Myocyte (in vitro differentiated cells): ENCODE results near the gene GUCY2D. TPM values are rescaled to one million over a fixed set of nuclear protein-coding genes. Genes with fewer than 3 reads are reported as not detected.

Experiments used
- DNase-seq: peaks from one replicate; pipeline ENCODE4 v3.0.0-alpha.2; 2012; ENCODE audit warnings: low read depth
- total RNA-seq: library from RNA; depleted of rRNA; stranded (reverse); fragments of >200 nt; gene quantifications from 2 replicates; pipeline ENCODE4 v1.2.3, GENCODE V29; 2014

Gene GUCY2D
- total RNA-seq, 1 donor from 2014 or later, result not detected

GRCh38 chr17:8062807-8063483, 60.5 kb downstream of the GUCY2D start:
- no peak for DNase-seq

GRCh38 chr17:8063761-8064534, 61.5 kb downstream of the GUCY2D start:
- no peak for DNase-seq

- no peak for DNase-seq
Measured at GRCh38 chr17:8064561-8065019, 62.2 kb downstream of the GUCY2D start.

- no peak for DNase-seq
Measured at GRCh38 chr17:8066841-8067775, 64.7 kb downstream of the GUCY2D start.

- DNase-seq, result no peak
Measured at GRCh38 chr17:8067806-8068205, 65.4 kb downstream of the GUCY2D start.

GRCh38 chr17:8068736-8069586, 66.5 kb downstream of the GUCY2D start:
- peak; percentile 28 for DNase-seq

GRCh38 chr17:8069587-8069860, 67.1 kb downstream of the GUCY2D start:
- DNase-seq, result no peak

Other genes with a start within 250 kb of the GUCY2D start
- 3.9 and 4.5 TPM in 2 replicates for gene KDM6B, start 168.4 kb upstream of the GUCY2D start, total RNA-seq
- gene TMEM88, start 147.5 kb upstream of the GUCY2D start, total RNA-seq, result 0.72 and 1.8 TPM in 2 replicates
- 37.7 and 54.8 TPM in 2 replicates for gene NAA38, start 145.1 kb upstream of the GUCY2D start, total RNA-seq
- 4.0 and 4.3 TPM in 2 replicates for gene CYB5D1, start 144.6 kb upstream of the GUCY2D start, total RNA-seq
- 104 and 140 TPM in 2 replicates for gene CHD3, start 113.8 kb upstream of the GUCY2D start, total RNA-seq
- gene RNF227, start 86.3 kb upstream of the GUCY2D start, total RNA-seq, result 5.9 and 6.7 TPM in 2 replicates
- 0.10 and 0.53 TPM in 2 replicates for gene KCNAB3, start 72.8 kb upstream of the GUCY2D start, total RNA-seq
- 27.8 and 28.6 TPM in 2 replicates for gene TRAPPC1, start 70.7 kb upstream of the GUCY2D start, total RNA-seq
- gene CNTROB, start 70.4 kb upstream of the GUCY2D start, total RNA-seq, result 11.3 and 14.1 TPM in 2 replicates
- not detected in 2 replicates for gene ALOX15B, start 36.4 kb downstream of the GUCY2D start, total RNA-seq
- gene ALOX12B, start 85.1 kb downstream of the GUCY2D start, total RNA-seq, result 0.16 and 0.40 TPM in 2 replicates
- gene ALOXE3, start 115.9 kb downstream of the GUCY2D start, total RNA-seq, result not detected in 2 replicates
- 0.16 and 0.53 TPM in 2 replicates for gene HES7, start 121.5 kb downstream of the GUCY2D start, total RNA-seq
- gene PER1, start 149.8 kb downstream of the GUCY2D start, total RNA-seq, result 6.4 and 16.6 TPM in 2 replicates
- 10.5 and 12.3 TPM in 2 replicates for gene VAMP2, start 160.3 kb downstream of the GUCY2D start, total RNA-seq
- 11.5 and 15.9 TPM in 2 replicates for gene TMEM107, start 173.8 kb downstream of the GUCY2D start, total RNA-seq
- gene BORCS6, start 187.6 kb downstream of the GUCY2D start, total RNA-seq, result 13.1 and 14.0 TPM in 2 replicates
- 1.3 and 2.0 TPM in 2 replicates for gene AURKB, start 208.0 kb downstream of the GUCY2D start, total RNA-seq
- gene CTC1, start 245.4 kb downstream of the GUCY2D start, total RNA-seq, result 2.9 and 3.8 TPM in 2 replicates
- gene PFAS, start 246.7 kb downstream of the GUCY2D start, total RNA-seq, result 16.1 and 20.6 TPM in 2 replicates